Measurements from ENCODE around the gene DEPDC7. TPM values are rescaled to one million over a fixed set of nuclear protein-coding genes. Genes with fewer than 3 reads are reported as not detected.
A peak's percentile ranks its signal among the peaks of the same experiment; 100 is the strongest.

DEPDC7 gene
- total RNA-seq, 1 experiment from 2014 or later, result 53.8 TPM

GRCh38 chr11:33060271-33060670, 44.6 kb downstream of the DEPDC7 start:
- DNase-seq (ENCODE audit: low read depth), result peak; percentile 40

GRCh38 chr11:33062137-33062536, 46.5 kb downstream of the DEPDC7 start:
- DNase-seq (ENCODE audit: low read depth), result no peak

- DNase-seq (ENCODE audit: low read depth), result peak; percentile 50
Measured at GRCh38 chr11:33063326-33063881, 47.7 kb downstream of the DEPDC7 start.

GRCh38 chr11:33064033-33064825, 48.6 kb downstream of the DEPDC7 start:
- DNase-seq (ENCODE audit: low read depth), result no peak

GRCh38 chr11:33064866-33065265, 49.2 kb downstream of the DEPDC7 start:
- DNase-seq (ENCODE audit: low read depth), result no peak

- DNase-seq (ENCODE audit: low read depth), result peak; percentile 59
Measured at GRCh38 chr11:33065445-33066178, 49.9 kb downstream of the DEPDC7 start.

- DNase-seq (ENCODE audit: low read depth), result no peak
Measured at GRCh38 chr11:33067294-33067693, 51.6 kb downstream of the DEPDC7 start.

GRCh38 chr11:33068611-33069340, 53.1 kb downstream of the DEPDC7 start:
- DNase-seq (ENCODE audit: low read depth), result no peak

GRCh38 chr11:33072465-33072864, 56.8 kb downstream of the DEPDC7 start:
- no peak for DNase-seq (ENCODE audit: low read depth)

Other genes starting within 250 kb of the DEPDC7 start
- gene CCDC73, start 221.2 kb upstream of the DEPDC7 start, total RNA-seq (2014; rRNA removed), result not detected in 2 replicates
- gene PRRG4, start 186.0 kb upstream of the DEPDC7 start, total RNA-seq (2014; rRNA removed), result 1.3 TPM in 2 replicates
- 24.3 and 30.2 TPM in 2 replicates for gene QSER1, start 123.1 kb upstream of the DEPDC7 start, total RNA-seq (2014; rRNA removed)
- gene TCP11L1, start 23.7 kb downstream of the DEPDC7 start, total RNA-seq (2014; rRNA removed), result 32.6 and 37.5 TPM in 2 replicates
- gene CSTF3, start 145.6 kb downstream of the DEPDC7 start, total RNA-seq (2014; rRNA removed), result 29.2 and 35.3 TPM in 2 replicates
- gene HIPK3, start 241.5 kb downstream of the DEPDC7 start, total RNA-seq (2014; rRNA removed), result 39.6 and 52.4 TPM in 2 replicates